Loucy (cell line): ENCODE results near the gene SPRED2.

Experiments
- H2AFZ ChIP-seq: fragments of 200-600 bp; sonication (generic); 2 replicates; pipeline ENCODE4 v1.6.0; 2016; ENCODE audit warnings: antibody characterized with exemption, mild to moderate bottlenecking, low read length, moderate library complexity
- H3F3A ChIP-seq: fragments of 200-600 bp; 2 replicates; pipeline ENCODE4 v1.6.0; 2016; ENCODE audit warnings: antibody characterized with exemption, low read depth, mild to moderate bottlenecking
- H3K27me3 ChIP-seq: fragments of 200-600 bp; sonication (generic); 2 replicates; pipeline ENCODE4 v1.6.1; 2014; ENCODE audit warnings: low read length, mild to moderate bottlenecking; ENCODE audit not compliant: insufficient read depth, poor library complexity, severe bottlenecking
- H3K36me3 ChIP-seq: fragments of 200-600 bp; sonication (generic); 2 replicates; pipeline ENCODE4 v1.6.1; 2016; ENCODE audit warnings: low read length; ENCODE audit not compliant: insufficient read depth
- H3K4me1 ChIP-seq: fragments of 200-600 bp; sonication (generic); 2 replicates; pipeline ENCODE4 v1.5.1; 2014; ENCODE audit warnings: low read length, mild to moderate bottlenecking; ENCODE audit not compliant: insufficient read depth, poor library complexity, severe bottlenecking
- H3K4me2 ChIP-seq: fragments of 200-600 bp; sonication (generic); 2 replicates; pipeline ENCODE4 v1.6.0; 2014; ENCODE audit warnings: antibody characterized with exemption, low read length, low read depth, mild to moderate bottlenecking; ENCODE audit not compliant: poor library complexity, severe bottlenecking
- H3K4me3 ChIP-seq: fragments of 200-600 bp; sonication (generic); 2 replicates; pipeline ENCODE4 v1.5.1; 2014; ENCODE audit warnings: low read length, mild to moderate bottlenecking, mixed read lengths; ENCODE audit not compliant: poor library complexity, severe bottlenecking
- H3K79me2 ChIP-seq: fragments of 200-600 bp; sonication (generic); 2 replicates; pipeline ENCODE4 v1.6.1; 2014; ENCODE audit warnings: low read length; ENCODE audit not compliant: insufficient read depth
- H3K9ac ChIP-seq: fragments of 200-600 bp; sonication (generic); 2 replicates; pipeline ENCODE4 v1.6.0; 2014; ENCODE audit warnings: mild to moderate bottlenecking, low read depth, low read length, moderate library complexity; ENCODE audit not compliant: poor library complexity, severe bottlenecking
- H3K9me2 ChIP-seq: fragments of 200-600 bp; sonication (generic); replicated peaks from 2 replicates; pipeline ENCODE4 v1.6.1; 2016; ENCODE audit warnings: low read depth, low read length, mixed read lengths
- H3K9me3 ChIP-seq: fragments of 200-600 bp; sonication (generic); 2 replicates; pipeline ENCODE4 v1.6.1; 2014; ENCODE audit warnings: mild to moderate bottlenecking, antibody characterized with exemption, low read length, low read depth; ENCODE audit not compliant: insufficient read depth
- H4K20me1 ChIP-seq: fragments of 200-600 bp; sonication (generic); 2 replicates; pipeline ENCODE4 v1.6.0; 2014; ENCODE audit warnings: antibody characterized with exemption, low read length, mild to moderate bottlenecking; ENCODE audit not compliant: insufficient read depth, poor library complexity, severe bottlenecking
- CTCF ChIP-seq: fragments of 200-600 bp; sonication (generic); conservative IDR thresholded peaks from 2 replicates; pipeline ENCODE4 v1.5.1; 2014; ENCODE audit warnings: mild to moderate bottlenecking, antibody characterized with exemption, low read length
- EZH2phosphoT487 ChIP-seq: fragments of 200-600 bp; IDR thresholded peaks from 2 replicates; pipeline ENCODE4 v1.6.1; 2018; ENCODE audit warnings: antibody characterized with exemption, mild to moderate bottlenecking, moderate library complexity, borderline replicate concordance

SPRED2 gene

GRCh38 chr2:65357959-65358294, 74.5 kb downstream of the SPRED2 start:
- H2AFZ ChIP-seq = no peak overlapping the region
- no peaks in the 10 kb centered on the region for H3K36me3 ChIP-seq
- no peak overlapping the region for H3K4me3 ChIP-seq
- H3K4me2 ChIP-seq = peak overlapping the region; percentile 36
- H3K9ac ChIP-seq = peak overlapping the region; percentile 0
- no peaks in the 10 kb centered on the region for H3K27me3 ChIP-seq
- peaks cover 5% of the 10 kb centered on the region for H4K20me1 ChIP-seq
- H3K9me3 ChIP-seq = no peaks in the 10 kb centered on the region
- H3K4me1 ChIP-seq = peaks cover 68% of the 10 kb centered on the region
- H3F3A ChIP-seq = no peaks in the 10 kb centered on the region
- peaks cover 35% of the 10 kb centered on the region for H3K79me2 ChIP-seq
- H3K9me2 ChIP-seq = no peaks in the 10 kb centered on the region
- TF ChIP-seq EZH2phosphoT487 (no peak), CTCF (no peak)

GRCh38 chr2:65357095-65357958, 75.1 kb downstream of the SPRED2 start:
- no peak overlapping the region for H3K4me3 ChIP-seq
- H3K9me2 ChIP-seq = no peaks in the 10 kb centered on the region

GRCh38 chr2:65355186-65355831, 77.1 kb downstream of the SPRED2 start:
- no peaks in the 10 kb centered on the region for H3F3A ChIP-seq
- H3K27me3 ChIP-seq = no peaks in the 10 kb centered on the region
- peaks cover under 1% of the 10 kb centered on the region for H4K20me1 ChIP-seq
- no peak for TF ChIP-seq EZH2phosphoT487
- no peak for TF ChIP-seq CTCF
- H3K4me1 ChIP-seq = peaks cover 71% of the 10 kb centered on the region
- no peaks in the 10 kb centered on the region for H3K36me3 ChIP-seq
- H3K4me2 ChIP-seq = no peak overlapping the region
- H3K4me3 ChIP-seq = no peak overlapping the region
- H3K9me2 ChIP-seq = no peaks in the 10 kb centered on the region
- no peak overlapping the region for H2AFZ ChIP-seq
- H3K9me3 ChIP-seq = no peaks in the 10 kb centered on the region
- peaks cover 42% of the 10 kb centered on the region for H3K79me2 ChIP-seq
- H3K9ac ChIP-seq = no peak overlapping the region

More at GRCh38 chr2:65357095-65357958, 75.1 kb downstream of the SPRED2 start:
- H3K27me3 ChIP-seq = no peaks in the 10 kb centered on the region
- peak overlapping the region; percentile 0 for H3K9ac ChIP-seq
- no peak overlapping the region for H2AFZ ChIP-seq
- H3K4me1 ChIP-seq = peaks cover 68% of the 10 kb centered on the region
- peaks cover 35% of the 10 kb centered on the region for H3K79me2 ChIP-seq
- H3F3A ChIP-seq = no peaks in the 10 kb centered on the region
- no peaks in the 10 kb centered on the region for H3K36me3 ChIP-seq
- no peaks in the 10 kb centered on the region for H3K9me3 ChIP-seq
- TF ChIP-seq EZH2phosphoT487 (no peak), CTCF (no peak)
- peaks cover 5% of the 10 kb centered on the region for H4K20me1 ChIP-seq
- peak overlapping the region; percentile 36 for H3K4me2 ChIP-seq
